Measurements from ENCODE around the gene ABHD4.

Gene ABHD4

GRCh38 chr14:22594156-22594716 is 3.9 kb upstream of the ABHD4 start:
- TF ChIP-seq CTCF (IDR thresholded peaks at IDR 0.05; ENCODE audit: control extremely low read depth, extremely low read depth, low read depth, missing control alignments) = no peak
- no peak for DNase-seq (ENCODE audit: extremely low spot score)
- ChIA-PET CTCF (interaction anchor here (1.0 to 16.3 kb wide), 9 partner anchors 9 to 296 kb away, joined by 3 to 191 read pairs (median 6); no protein-coding TSS in a partner anchor), POLR2A (no interaction called here)

GRCh38 chr14:22596354-22596879 is 1.7 kb upstream of the ABHD4 start:
- ChIA-PET CTCF (interaction anchor here (1.4 to 8.3 kb wide), 3 partner anchors 7 to 25 kb away, joined by 3 to 87 read pairs (median 36); partner anchors contain the start of gene DAD1), POLR2A (no interaction called here)
- DNase-seq (ENCODE audit: extremely low spot score) = no peak
- TF ChIP-seq CTCF (IDR thresholded peaks at IDR 0.05; ENCODE audit: control extremely low read depth, extremely low read depth, low read depth, missing control alignments) = no peak

GRCh38 chr14:22597265-22597664 is 835 bp upstream of the ABHD4 start:
- DNase-seq (ENCODE audit: extremely low spot score) = no peak
- CTCF ChIA-PET = interaction anchor here (1.2 to 8.3 kb wide), 12 partner anchors 8 to 268 kb away, joined by 3 to 87 read pairs (median 4); partner anchors contain the start of gene DAD1
- POLR2A ChIA-PET = interaction anchor here (2.0 kb wide), 1 partner anchor 8 kb away, joined by 17 read pairs; the partner anchor contains the start of gene DAD1
- TF ChIP-seq CTCF (IDR thresholded peaks at IDR 0.05; ENCODE audit: control extremely low read depth, extremely low read depth, low read depth, missing control alignments) = no peak

- no peak for TF ChIP-seq CTCF (IDR thresholded peaks at IDR 0.05; ENCODE audit: control extremely low read depth, extremely low read depth, low read depth, missing control alignments)
- ChIA-PET CTCF (interaction anchor here (1.2 to 8.3 kb wide), 13 partner anchors 8 to 275 kb away, joined by 3 to 87 read pairs (median 5); partner anchors contain the start of genes DAD1 and LRP10), POLR2A (interaction anchor here (1.1 to 2.0 kb wide), 2 partner anchors 8 to 84 kb away, joined by 3 to 17 read pairs; partner anchors contain the start of gene DAD1)
- DNase-seq (ENCODE audit: extremely low spot score) = no peak
Measured at GRCh38 chr14:22597771-22598098, 365 bp upstream of the ABHD4 start.

- ChIA-PET POLR2A (interaction anchor here (1.1 to 2.0 kb wide), 2 partner anchors 10 to 85 kb away, joined by 3 to 17 read pairs; partner anchors contain the start of gene DAD1), CTCF (interaction anchor here (0.6 to 8.3 kb wide), 18 partner anchors 9 to 301 kb away, joined by 3 to 87 read pairs (median 4); partner anchors contain the start of genes DAD1 and LRP10)
- TF ChIP-seq CTCF (IDR thresholded peaks at IDR 0.05; ENCODE audit: control extremely low read depth, extremely low read depth, low read depth, missing control alignments) = no peak
- peak; percentile 43 for DNase-seq (ENCODE audit: extremely low spot score)
Measured at GRCh38 chr14:22598896-22599244, 770 bp downstream of the ABHD4 start.

- DNase-seq (ENCODE audit: extremely low spot score) = no peak
- ChIA-PET CTCF (interaction anchor here (0.6 to 8.3 kb wide), 17 partner anchors 9 to 301 kb away, joined by 3 to 87 read pairs (median 5); partner anchors contain the start of genes DAD1 and LRP10), POLR2A (interaction anchor here (2.0 kb wide), 1 partner anchor 10 kb away, joined by 17 read pairs; the partner anchor contains the start of gene DAD1)
- TF ChIP-seq CTCF (IDR thresholded peaks at IDR 0.05; ENCODE audit: control extremely low read depth, extremely low read depth, low read depth, missing control alignments) = no peak
Measured at GRCh38 chr14:22599349-22599748, 1.2 kb downstream of the ABHD4 start.

Measured in GM10248 (cell line).